Thyroid gland (tissue), 4 donors: ENCODE measurements around the gene ENKD1. TPM values are rescaled to one million over a fixed set of nuclear protein-coding genes. Genes with fewer than 3 reads are reported as not detected.

Source experiments
- total RNA-seq, 4 donors: library from RNA; depleted of rRNA; stranded (reverse); fragments of >200 nt; gene quantifications; one replicate each; pipeline ENCODE4 v1.2.3, GENCODE V29; 2016

The ENKD1 gene
- total RNA-seq, 4 donors from 2014 or later, result 14.2 to 33.2 (median 21.9) TPM

Other genes starting within 250 kb of the ENKD1 start
- gene HSD11B2, start 235.6 kb downstream of the ENKD1 start, total RNA-seq, result 10 to 100 TPM in 2 of 4 donors, 1 to 10 TPM in 2; 4.6 to 11.9 (median 9.0) TPM
- 100 to 1,000 TPM; 110 to 238 (median 142) TPM for gene ATP6V0D1, start 185.6 kb downstream of the ENKD1 start, total RNA-seq
- gene AGRP, start 183.2 kb downstream of the ENKD1 start, total RNA-seq, result not detected
- gene RIPOR1, start 137.9 kb downstream of the ENKD1 start, total RNA-seq, result 10 to 100 TPM; 21.3 to 57.1 (median 41.2) TPM
- 10 to 100 TPM; 37.2 to 52.1 (median 47.2) TPM for gene CTCF, start 104.2 kb downstream of the ENKD1 start, total RNA-seq
- 1 to 10 TPM in 2 of 4 donors, under 1 TPM in 2; 0.22 to 1.3 (median 0.92) TPM for gene CARMIL2, start 21.6 kb downstream of the ENKD1 start, total RNA-seq
- gene ACD, start 6.5 kb downstream of the ENKD1 start, total RNA-seq, result 10 to 100 TPM in 3 of 4 donors, 1 to 10 TPM in 1; 9.3 to 28.7 (median 21.5) TPM
- gene PARD6A, start 5.8 kb downstream of the ENKD1 start, total RNA-seq, result 1 to 10 TPM; 2.5 to 8.8 (median 5.0) TPM
- gene C16orf86, start 64 bp upstream of the ENKD1 start, total RNA-seq, result 10 to 100 TPM in 1 of 4 donors, 1 to 10 TPM in 3; 3.9 to 10.7 (median 6.9) TPM
- 10 to 100 TPM; 10.9 to 27.5 (median 23.7) TPM for gene GFOD2, start 52.6 kb upstream of the ENKD1 start, total RNA-seq
- gene RANBP10, start 139.8 kb upstream of the ENKD1 start, total RNA-seq, result 10 to 100 TPM in 2 of 4 donors, 1 to 10 TPM in 2; 9.2 to 13.0 (median 11.0) TPM
- gene TSNAXIP1, start 140.1 kb upstream of the ENKD1 start, total RNA-seq, result 1 to 10 TPM in 2 of 4 donors, under 1 TPM in 2; 0.34 to 3.2 (median 0.93) TPM
- gene THAP11, start 175.6 kb upstream of the ENKD1 start, total RNA-seq, result 10 to 100 TPM; 53.5 to 79.0 (median 67.8) TPM
- 100 to 1,000 TPM in 1 of 4 donors, 10 to 100 TPM in 3; 31.6 to 153 (median 58.4) TPM for gene NUTF2, start 180.2 kb upstream of the ENKD1 start, total RNA-seq
- gene CENPT, start 180.9 kb upstream of the ENKD1 start, total RNA-seq, result 10 to 100 TPM; 15.7 to 43.8 (median 26.2) TPM
- 10 to 100 TPM; 31.4 to 68.2 (median 41.2) TPM for gene EDC4, start 206.3 kb upstream of the ENKD1 start, total RNA-seq
- gene NRN1L, start 218.1 kb upstream of the ENKD1 start, total RNA-seq, result 1 to 10 TPM in 1 of 4 donors, not detected in 3; 2.0 TPM
- gene PSKH1, start 226.5 kb upstream of the ENKD1 start, total RNA-seq, result 10 to 100 TPM; 20.3 to 35.7 (median 28.8) TPM